Sigmoid colon (tissue), 7 donors: Measurements from ENCODE around the gene CORO1C. TPM values are rescaled to one million over a fixed set of nuclear protein-coding genes. Genes with fewer than 3 reads are reported as not detected.

Source experiments
- DNase-seq: peaks from one replicate; pipeline ENCODE4 v3.0.0-alpha.2; 2019
- H3K27ac ChIP-seq, 4 donors: fragments of 200-600 bp; sonication (generic); one replicate each; pipeline ENCODE4 v1.5.1; 2016 to 2019; ENCODE audit warnings: mild to moderate bottlenecking in 1 of 4
- H3K27me3 ChIP-seq, 3 donors: fragments of 200-600 bp; sonication (generic); one replicate each; pipeline ENCODE4 v1.5.1; 2019; ENCODE audit warnings: mild to moderate bottlenecking in 1 of 3
- H3K36me3 ChIP-seq, 4 donors: fragments of 200-600 bp; sonication (generic); one replicate each; pipeline ENCODE4 v1.5.1; 2016 to 2019
- H3K4me1 ChIP-seq, 4 donors: fragments of 200-600 bp; sonication (generic); one replicate each; pipeline ENCODE4 v1.5.1; 2017 to 2019
- H3K4me3 ChIP-seq, 4 donors: fragments of 200-600 bp; sonication (generic); one replicate each; pipeline ENCODE4 v1.5.1; 2017 to 2019; ENCODE audit warnings: mild to moderate bottlenecking in 2 of 4, moderate library complexity in 1 of 4
- H3K9me3 ChIP-seq, 4 donors: fragments of 200-600 bp in 3 of 4; sonication (generic) in 3 of 4; one replicate each; pipeline versions ENCODE4 v1.5.1 to v1.6.1; 2013 to 2019
- CTCF ChIP-seq, 4 experiments: fragments of 450-650 bp in 3 of 4; fragments of 200-600 bp in 1 of 4; IDR thresholded peaks; one replicate each; pipeline ENCODE4 v1.5.1; 2016 to 2019; ENCODE audit warnings: antibody characterized with exemption in 4 of 4, mild to moderate bottlenecking in 3 of 4, moderate library complexity in 2 of 4
- EP300 ChIP-seq, 4 donors: sonication (generic); formaldehyde crosslinking; IDR thresholded peaks; one replicate each; pipeline ENCODE4 v1.6.1; 2017; ENCODE audit warnings: antibody characterized with exemption in 4 of 4
- POLR2A ChIP-seq, 2 donors: fragments of 450-650 bp; IDR thresholded peaks; one replicate each; pipeline ENCODE4 v1.6.1; 2016; ENCODE audit warnings: antibody characterized with exemption in 2 of 2, mild to moderate bottlenecking in 2 of 2, moderate library complexity in 2 of 2
- POLR2AphosphoS5 ChIP-seq, 4 donors: sonication (generic); formaldehyde crosslinking; IDR thresholded peaks; one replicate each; pipeline ENCODE4 v1.6.1; 2017; ENCODE audit warnings: antibody characterized with exemption in 4 of 4
- WGBS, 2 donors: extraction: QIAGEN DNeasy Blood & Tissue Kit; methylation state at CpG; one replicate each; pipeline ENCODE4 v1.1.7; 2013; 5-methylcytosine and 5-hydroxymethylcytosine counted together
- intact Hi-C: fragments of 100-400 bp; cut with DNase I; formaldehyde crosslinking; loops from one replicate; pipeline ENCODE4 v1.15.1; 2023
- polyA plus RNA-seq, 3 donors: library from polyadenylated mRNA; stranded (reverse); fragments of 200-250 nt; gene quantifications; one replicate each; pipeline ENCODE4 v1.2.3, GENCODE V29; 2013
- total RNA-seq, 4 donors: library from RNA; depleted of rRNA; stranded (reverse); fragments of >200 nt; gene quantifications; one replicate each; pipeline ENCODE4 v1.1.0, GENCODE V29; 2016
- donor health status: healthy with polysubstance abuse.
- donor health status: Bipolar disorder and iron deficiency.
- donor health status: healthy.

CORO1C gene
- total and polyA plus RNA-seq, 7 donors = 38.4 to 569 (median 247) TPM

- peaks cover 31 to 96% (median 48%) of the 10 kb centered on the region in 4 donors for H3K36me3 ChIP-seq
- WGBS, 2 donors = 83 to 92% methylated on average over 2 of the region's 2 CpGs
- no peak for DNase-seq
- TF ChIP-seq EP300 (IDR thresholded peaks at IDR 0.05) (no peak), CTCF (IDR thresholded peaks at IDR 0.05) (no peak), POLR2A (IDR thresholded peaks at IDR 0.05) (no peak), POLR2AphosphoS5 (IDR thresholded peaks at IDR 0.05) (no peak)
- H3K27me3 ChIP-seq = no peaks in the 10 kb centered on the region
- peak overlapping the region; percentile 19 to 77 (median 62) for H3K27ac ChIP-seq
- intact Hi-C loops = no loop called here
- peaks cover 0 to 32% (median 22%) of the 10 kb centered on the region in 4 donors for H3K4me1 ChIP-seq
- H3K4me3 ChIP-seq = no peak overlapping the region
- H3K9me3 ChIP-seq = no peaks in the 10 kb centered on the region
These were observed 81.2 kb downstream of the CORO1C start for GRCh38 chr12:108650083-108650482.

- Histone ChIP-seq H3K9me3 (no peaks in the 10 kb centered on the region), H3K36me3 (peaks cover 31 to 96% (median 49%) of the 10 kb centered on the region in 4 donors), H3K4me3 (no peak overlapping the region), H3K27me3 (no peaks in the 10 kb centered on the region), H3K4me1 (peaks cover 0 to 35% (median 25%) of the 10 kb centered on the region in 4 donors), H3K27ac (peak overlapping the region; percentile 19 to 77 (median 62))
- no peak for DNase-seq
- 80 to 87% methylated on average over 4 of the region's 4 CpGs for WGBS, 2 donors
- no peak for TF ChIP-seq POLR2AphosphoS5 (IDR thresholded peaks at IDR 0.05)
- TF ChIP-seq POLR2A (IDR thresholded peaks at IDR 0.05) = no peak
- no peak for TF ChIP-seq EP300 (IDR thresholded peaks at IDR 0.05)
- TF ChIP-seq CTCF (IDR thresholded peaks at IDR 0.05) = no peak
- intact Hi-C loops = no loop called here
These were observed 81.6 kb downstream of the CORO1C start for GRCh38 chr12:108649669-108650068.

- H3K4me1 ChIP-seq = peaks cover 0 to 37% (median 27%) of the 10 kb centered on the region in 4 donors
- peaks cover 31 to 95% (median 49%) of the 10 kb centered on the region in 4 donors for H3K36me3 ChIP-seq
- H3K4me3 ChIP-seq = no peak overlapping the region
- intact Hi-C loops = no loop called here
- no peaks in the 10 kb centered on the region for H3K27me3 ChIP-seq
- no peak for DNase-seq
- TF ChIP-seq CTCF (IDR thresholded peaks at IDR 0.05) (no peak), POLR2AphosphoS5 (IDR thresholded peaks at IDR 0.05) (no peak), POLR2A (IDR thresholded peaks at IDR 0.05) (no peak), EP300 (IDR thresholded peaks at IDR 0.05) (no peak)
- H3K27ac ChIP-seq = peak overlapping the region in 3 of 4 donors; percentile 61 to 77 (median 63)
- no peaks in the 10 kb centered on the region for H3K9me3 ChIP-seq
- 92 to 96% methylated on average over 6 of the region's 6 CpGs for WGBS, 2 donors
These were observed 82.2 kb downstream of the CORO1C start for GRCh38 chr12:108649126-108649525.

- Histone ChIP-seq H3K4me3 (no peak overlapping the region), H3K4me1 (peaks cover 0 to 37% (median 31%) of the 10 kb centered on the region in 4 donors), H3K9me3 (no peaks in the 10 kb centered on the region), H3K36me3 (peaks cover 31 to 87% (median 49%) of the 10 kb centered on the region in 4 donors), H3K27me3 (no peaks in the 10 kb centered on the region), H3K27ac (peak overlapping the region in 3 of 4 donors; percentile 61 to 77 (median 63))
- DNase-seq = no peak
- intact Hi-C loops = no loop called here
- TF ChIP-seq CTCF (IDR thresholded peaks at IDR 0.05) (no peak), POLR2AphosphoS5 (IDR thresholded peaks at IDR 0.05) (no peak)
- WGBS, 2 donors = 92 to 93% methylated on average over 9 of the region's 9 CpGs
These were observed 82.9 kb downstream of the CORO1C start for GRCh38 chr12:108648371-108648770.
